ENCODE results near the gene QSOX1. TPM values are rescaled to one million over a fixed set of nuclear protein-coding genes. Genes with fewer than 3 reads are reported as not detected.

Gene QSOX1
- total and polyA plus RNA-seq, 9 of the 15 experiments (the other 6 are each of a cell fraction or from before 2014, with no cell fraction given): 4.0 to 53.1 (median 15.0) TPM

GRCh38 chr1:180112091-180112490 is 42.6 kb upstream of the QSOX1 start (continued):
- no peak for TF ChIP-seq ETS1 (conservative IDR thresholded peaks at IDR 0.05; ENCODE audit: control insufficient read depth, low read depth, low read length)
- TF ChIP-seq ZNF766 (CRISPR knock-in tag; conservative IDR thresholded peaks at IDR 0.05): no peak
- no peak for TF ChIP-seq KAT8 (IDR thresholded peaks at IDR 0.05; ENCODE audit: low read depth)

- Histone ChIP-seq H3K4me1 (replicated peaks in 1 of 2; ENCODE audit: control insufficient read depth in 2 of 2, insufficient read depth in 2 of 2, low read length in 2 of 2) (peaks cover 11 to 14% of the 10 kb centered on the region in 2 experiments; a peak in 4 of 5 replicates), H3K27ac (ENCODE audit: extremely low read depth, low read depth, low read length) (no peak overlapping the region), H3K9me3 (replicated peaks; ENCODE audit: control insufficient read depth, insufficient read depth, low read depth, low read length) (no peaks in the 10 kb centered on the region), H3K4me2 (ENCODE audit: insufficient read depth, low read length) (no peak overlapping the region), H3K9me1 (ENCODE audit: control insufficient read depth, insufficient read depth, low read length) (no peaks in the 10 kb centered on the region), H3K4me3 (no peak overlapping the region), H3K36me3 (ENCODE audit: control insufficient read depth, insufficient read depth, low read length) (peaks cover 33% of the 10 kb centered on the region), H3K79me2 (ENCODE audit: control insufficient read depth, insufficient read depth, low read length) (no peaks in the 10 kb centered on the region), H3K9ac (ENCODE audit: insufficient read depth in 1 of 2, low read depth in 2 of 2, low read length in 2 of 2) (no peak overlapping the region), H2AFZ (ENCODE audit: low read depth, low read length) (no peak overlapping the region), H3K27me3 (ENCODE audit: control insufficient read depth in 2 of 2, insufficient read depth in 2 of 2, low read length in 2 of 2) (no peaks in the 10 kb centered on the region), H4K20me1 (replicated peaks; ENCODE audit: control insufficient read depth, insufficient read depth, low read length) (0 out of 2 replicates have a peak, but pooled peaks cover 5% of the 10 kb centered on the region)
- in situ Hi-C loops (cut with MboI): no loop called here
- intact Hi-C loops (cut with micrococcal nuclease): no loop called here
- CTCF ChIA-PET (ENCODE audit: low intra/inter-chr PET ratio): no interaction called here
- WGBS (ENCODE audit: insufficient coverage, low coverage, missing lambda C conversion rate): 93% methylated on average over 2 of the region's 2 CpGs
- no peak for FAIRE-seq
- TF ChIP-seq MECOM (CRISPR knock-in tag; IDR thresholded peaks at IDR 0.05): no peak
- no peak for TF ChIP-seq ILF3 (IDR thresholded peaks at IDR 0.05; ENCODE audit: borderline replicate concordance)
- no peak for TF ChIP-seq PHF8 (IDR thresholded peaks at IDR 0.05; ENCODE audit: borderline replicate concordance, low read length)
- no peak for TF ChIP-seq LCOR (CRISPR knock-in tag; IDR thresholded peaks at IDR 0.05)
- no peak for ATAC-seq
- DNase-seq (ENCODE audit: extremely low read depth in 1 of 4, low spot score in 3 of 4): no peak
- BruUV-seq (replicated peaks): no TSS peak
- POLR2A ChIA-PET: interaction anchor here (1.1 to 1.5 kb wide), 3 partner anchors 9 to 22 kb away, joined by 3 to 5 read pairs (median 4); no protein-coding TSS in a partner anchor
These were observed 41.6 kb upstream of the QSOX1 start for GRCh38 chr1:180112984-180113647.

Data from K562 (cell line).